ENCODE measurements around the gene AFG1L. TPM values are rescaled to one million over a fixed set of nuclear protein-coding genes. Genes with fewer than 3 reads are reported as not detected.

AFG1L gene
- total and polyA plus RNA-seq, 8 donors: 1.2 to 4.7 (median 3.8) TPM

GRCh38 chr6:108330806-108331205 lies 36.0 kb downstream of the AFG1L start:
- no peak for FAIRE-seq
- no peak for DNase-seq
- intact Hi-C loops (cut with DNase I): no loop called here

DNA sequence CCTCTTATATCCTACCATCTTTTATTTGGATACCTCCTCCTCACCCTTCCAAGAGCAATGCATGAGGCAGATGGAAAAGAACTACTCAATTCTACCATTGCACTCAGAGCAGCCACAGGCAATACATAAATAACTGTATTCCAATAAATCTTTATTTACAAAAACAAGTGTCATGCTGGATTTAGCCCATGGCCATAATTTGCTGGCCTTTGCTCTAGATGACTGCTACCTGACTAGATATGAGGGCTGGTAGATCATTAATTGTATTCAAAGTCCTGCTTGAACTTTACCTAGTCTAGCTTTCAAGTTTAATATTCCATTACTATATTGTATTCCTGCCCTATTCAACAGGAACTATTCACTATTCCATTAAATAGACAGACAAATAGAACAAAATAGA lies 37.1 kb downstream of the AFG1L start:
- FAIRE-seq (no peak), DNase-seq (no peak), ATAC-seq (no peak)
- TF ChIP-seq, protein P1, sequence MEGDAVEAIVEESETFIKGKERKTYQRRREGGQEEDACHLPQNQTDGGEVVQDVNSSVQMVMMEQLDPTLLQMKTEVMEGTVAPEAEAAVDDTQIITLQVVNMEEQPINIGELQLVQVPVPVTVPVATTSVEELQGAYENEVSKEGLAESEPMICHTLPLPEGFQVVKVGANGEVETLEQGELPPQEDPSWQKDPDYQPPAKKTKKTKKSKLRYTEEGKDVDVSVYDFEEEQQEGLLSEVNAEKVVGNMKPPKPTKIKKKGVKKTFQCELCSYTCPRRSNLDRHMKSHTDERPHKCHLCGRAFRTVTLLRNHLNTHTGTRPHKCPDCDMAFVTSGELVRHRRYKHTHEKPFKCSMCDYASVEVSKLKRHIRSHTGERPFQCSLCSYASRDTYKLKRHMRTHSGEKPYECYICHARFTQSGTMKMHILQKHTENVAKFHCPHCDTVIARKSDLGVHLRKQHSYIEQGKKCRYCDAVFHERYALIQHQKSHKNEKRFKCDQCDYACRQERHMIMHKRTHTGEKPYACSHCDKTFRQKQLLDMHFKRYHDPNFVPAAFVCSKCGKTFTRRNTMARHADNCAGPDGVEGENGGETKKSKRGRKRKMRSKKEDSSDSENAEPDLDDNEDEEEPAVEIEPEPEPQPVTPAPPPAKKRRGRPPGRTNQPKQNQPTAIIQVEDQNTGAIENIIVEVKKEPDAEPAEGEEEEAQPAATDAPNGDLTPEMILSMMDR (IDR thresholded peaks at IDR 0.05): no peak
- H3K9me3 ChIP-seq: no peaks in the 10 kb centered on the region
- H3K27me3 ChIP-seq: no peaks in the 10 kb centered on the region
- no peak overlapping the region for H3K4me3 ChIP-seq
- no peak overlapping the region for H3K27ac ChIP-seq
- H3K36me3 ChIP-seq: no peaks in the 10 kb centered on the region
- H3K4me1 ChIP-seq: no peaks in the 10 kb centered on the region
- intact Hi-C loops (cut with DNase I): no loop called here

More at GRCh38 chr6:108330806-108331205, 36.0 kb downstream of the AFG1L start:
- H3K36me3 ChIP-seq: no peaks in the 10 kb centered on the region
- no peak for ATAC-seq
- no peaks in the 10 kb centered on the region for H3K9me3 ChIP-seq
- H3K4me3 ChIP-seq: no peak overlapping the region
- H3K4me1 ChIP-seq: no peaks in the 10 kb centered on the region
- TF ChIP-seq, protein P1 (IDR thresholded peaks at IDR 0.05): no peak
- H3K27ac ChIP-seq: no peak overlapping the region
- WGBS, 2 donors: 98 to 100% methylated on average over 2 of the region's 2 CpGs
- H3K27me3 ChIP-seq: no peaks in the 10 kb centered on the region

DNA sequence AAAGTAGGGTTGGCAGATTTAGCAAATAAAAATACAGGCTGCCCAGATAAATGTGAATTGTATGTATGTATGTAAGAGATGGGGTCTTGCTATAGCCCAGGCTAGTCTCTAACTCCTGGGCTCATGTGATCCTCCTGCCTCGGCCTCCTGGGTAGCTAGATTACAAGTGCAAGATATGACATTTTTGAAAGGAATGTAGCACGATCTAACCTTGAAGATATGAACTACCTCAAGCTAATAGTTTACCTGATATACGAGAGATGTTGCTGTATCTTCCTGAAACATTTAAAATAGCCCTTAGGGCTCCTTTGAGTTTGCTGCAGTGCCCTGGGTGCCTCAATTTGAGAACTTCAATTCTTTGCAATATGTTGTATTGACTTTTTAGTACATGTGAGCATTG lies 42.1 kb downstream of the AFG1L start:
- no peak for DNase-seq
- Histone ChIP-seq H3K9me3 (no peaks in the 10 kb centered on the region), H3K4me3 (no peak overlapping the region), H3K27me3 (no peaks in the 10 kb centered on the region), H3K36me3 (no peaks in the 10 kb centered on the region), H3K27ac (no peak overlapping the region), H3K4me1 (no peaks in the 10 kb centered on the region)
- intact Hi-C loops (cut with DNase I): no loop called here
- no peak for ATAC-seq
- FAIRE-seq: no peak
- WGBS, 2 donors: 74% methylated on average over 3 of the region's 3 CpGs
- TF ChIP-seq, protein P1 (IDR thresholded peaks at IDR 0.05): no peak

DNA sequence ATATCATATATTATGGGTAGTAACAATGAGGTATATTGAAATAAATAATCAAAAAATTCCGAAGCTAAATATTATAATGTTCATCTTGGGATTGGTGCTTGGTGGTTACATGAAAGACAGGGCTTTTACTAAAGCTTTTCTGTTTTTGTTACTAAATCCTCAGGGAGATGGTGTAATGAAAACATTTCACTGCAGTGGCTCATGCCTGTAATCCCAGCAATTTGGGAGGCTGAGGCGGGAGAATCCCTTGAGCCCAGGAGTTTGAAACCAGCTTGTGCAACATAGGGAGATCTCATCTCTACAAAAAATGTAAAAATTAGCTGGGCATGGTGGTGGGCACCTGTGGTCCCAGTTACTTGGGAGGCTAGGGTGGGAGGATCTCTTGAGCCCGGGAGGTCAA lies 42.9 kb downstream of the AFG1L start:
- Histone ChIP-seq H3K27me3 (no peaks in the 10 kb centered on the region), H3K4me1 (no peaks in the 10 kb centered on the region), H3K4me3 (no peak overlapping the region), H3K27ac (no peak overlapping the region), H3K36me3 (no peaks in the 10 kb centered on the region), H3K9me3 (no peaks in the 10 kb centered on the region)
- 92 to 98% methylated on average over 3 of the region's 3 CpGs for WGBS, 2 donors
- TF ChIP-seq, protein P1 (IDR thresholded peaks at IDR 0.05): no peak
- intact Hi-C loops (cut with DNase I): no loop called here
- ATAC-seq: no peak
- no peak for DNase-seq
- no peak for FAIRE-seq

GRCh38 chr6:108341372-108341771 lies 46.5 kb downstream of the AFG1L start:
- 64 to 70% methylated on average over 2 of the region's 2 CpGs for WGBS, 2 donors
- FAIRE-seq (no peak), DNase-seq (no peak), ATAC-seq (no peak)
- Histone ChIP-seq H3K36me3 (no peaks in the 10 kb centered on the region), H3K4me1 (no peaks in the 10 kb centered on the region), H3K27ac (no peak overlapping the region), H3K9me3 (no peaks in the 10 kb centered on the region), H3K4me3 (no peak overlapping the region), H3K27me3 (no peaks in the 10 kb centered on the region)
- intact Hi-C loops (cut with DNase I): no loop called here
- TF ChIP-seq, protein P1 (IDR thresholded peaks at IDR 0.05): no peak

Measured in pancreas (tissue), 10 donors.